AG04450 (cell line): ENCODE data around the gene DMGDH. TPM values are rescaled to one million over a fixed set of nuclear protein-coding genes. Genes with fewer than 3 reads are reported as not detected.

Source experiments
- CTCF ChIA-PET: fragments of 300-600, 350-600 bp; formaldehyde crosslinking; extraction: SDS; loops from one replicate; lab custom pipeline; 2022; ENCODE audit warnings: antibody characterized with exemption, inconsistent platforms; lab: Charles Lee
- POLR2A ChIA-PET: fragments of 350-600 bp; formaldehyde crosslinking; extraction: SDS; loops from one replicate; lab custom pipeline; 2021; ENCODE audit warnings: antibody characterized with exemption, inconsistent platforms; lab: Yijun Ruan, JAX
- DNase-seq: peaks from one replicate; pipeline ENCODE4 v3.0.0-alpha.2; 2011; ENCODE audit warnings: low read depth, low spot score
- H3K27ac ChIP-seq: one replicate; pipeline ENCODE4 v1.5.1; 2012; ENCODE audit warnings: low read depth, low read length, control low read depth
- H3K27me3 ChIP-seq: one replicate; pipeline ENCODE4 v1.6.0; 2012; ENCODE audit warnings: low read length; ENCODE audit not compliant: control insufficient read depth, insufficient read depth
- H3K4me3 ChIP-seq: 2 replicates; pipeline ENCODE4 v1.5.1; 2011; ENCODE audit warnings: mild to moderate bottlenecking, low read depth, low read length, control low read depth
- H3K9me3 ChIP-seq: 2 replicates; pipeline ENCODE4 v1.5.1; 2012; ENCODE audit warnings: low read length; ENCODE audit not compliant: control insufficient read depth, insufficient read depth
- CTCF ChIP-seq: IDR thresholded peaks from 2 replicates; pipeline ENCODE4 v1.5.1; 2011; ENCODE audit warnings: low read depth, low read length, control low read depth, inconsistent platforms
- polyA plus RNA-seq: library from polyadenylated mRNA; depleted of rRNA; stranded (reverse); fragments of >200 nt; gene quantifications from 2 replicates; pipeline ENCODE4 v1.2.3, GENCODE V29; 2011

Gene DMGDH
- polyA plus RNA-seq, 1 experiment: 1.9 TPM

- no peak for DNase-seq
- no peak overlapping the region for H3K27ac ChIP-seq
- POLR2A ChIA-PET: no interaction called here
- CTCF ChIA-PET: interaction anchor here (0.8 to 16.3 kb wide), 57 partner anchors 8 to 1060 kb away, joined by 3 to 920 read pairs (median 8); partner anchors contain the start of gene JMY
- H3K4me3 ChIP-seq: no peak overlapping the region
- no peaks in the 10 kb centered on the region for H3K9me3 ChIP-seq
- TF ChIP-seq CTCF: no peak
- peaks cover 4% of the 10 kb centered on the region for H3K27me3 ChIP-seq
These were observed 45.5 kb downstream of the DMGDH start for GRCh38 chr5:79023947-79024346.

GRCh38 chr5:79023348-79023747, 46.1 kb downstream of the DMGDH start:
- Histone ChIP-seq H3K27ac (no peak overlapping the region), H3K27me3 (peaks cover 4% of the 10 kb centered on the region), H3K4me3 (no peak overlapping the region), H3K9me3 (no peaks in the 10 kb centered on the region)
- TF ChIP-seq CTCF: no peak
- POLR2A ChIA-PET: no interaction called here
- no peak for DNase-seq
- CTCF ChIA-PET: interaction anchor here (0.9 to 16.3 kb wide), 15 partner anchors 11 to 512 kb away, joined by 3 to 920 read pairs (median 7); partner anchors contain the start of gene JMY

GRCh38 chr5:79022771-79023170, 46.7 kb downstream of the DMGDH start:
- POLR2A ChIA-PET: no interaction called here
- Histone ChIP-seq H3K4me3 (no peak overlapping the region), H3K27me3 (peaks cover 4% of the 10 kb centered on the region), H3K27ac (no peak overlapping the region), H3K9me3 (no peaks in the 10 kb centered on the region)
- CTCF ChIA-PET: interaction anchor here (0.8 to 16.3 kb wide), 18 partner anchors 12 to 1061 kb away, joined by 3 to 920 read pairs (median 4); partner anchors contain the start of gene JMY
- no peak for TF ChIP-seq CTCF
- DNase-seq: no peak

GRCh38 chr5:79021753-79022152, 47.7 kb downstream of the DMGDH start:
- POLR2A ChIA-PET: no interaction called here
- DNase-seq: no peak
- no peak for TF ChIP-seq CTCF
- CTCF ChIA-PET: interaction anchor here (1.1 to 16.3 kb wide), 16 partner anchors 11 to 554 kb away, joined by 3 to 920 read pairs (median 8); partner anchors contain the start of gene JMY
- Histone ChIP-seq H3K9me3 (no peaks in the 10 kb centered on the region), H3K27me3 (no peaks in the 10 kb centered on the region), H3K27ac (no peak overlapping the region), H3K4me3 (no peak overlapping the region)

GRCh38 chr5:79020861-79021561, 48.5 kb downstream of the DMGDH start:
- no peaks in the 10 kb centered on the region for H3K27me3 ChIP-seq
- DNase-seq: peak; percentile 43
- ChIA-PET CTCF (interaction anchor here (0.6 to 16.3 kb wide), 37 partner anchors 9 to 1594 kb away, joined by 3 to 920 read pairs (median 4); partner anchors contain the start of genes HOMER1 and JMY), POLR2A (interaction anchor here (0.6 kb wide), 2 partner anchors 52 to 470 kb away, joined by 3 to 5 read pairs; no protein-coding TSS in a partner anchor)
- H3K4me3 ChIP-seq: peak overlapping the region; percentile 15; the same call in 1 of the 2 replicates
- TF ChIP-seq CTCF: peak; percentile 90
- H3K27ac ChIP-seq: no peak overlapping the region
- H3K9me3 ChIP-seq: no peaks in the 10 kb centered on the region
